Measurements from ENCODE around the gene MAGI2.

Gene MAGI2

DNA sequence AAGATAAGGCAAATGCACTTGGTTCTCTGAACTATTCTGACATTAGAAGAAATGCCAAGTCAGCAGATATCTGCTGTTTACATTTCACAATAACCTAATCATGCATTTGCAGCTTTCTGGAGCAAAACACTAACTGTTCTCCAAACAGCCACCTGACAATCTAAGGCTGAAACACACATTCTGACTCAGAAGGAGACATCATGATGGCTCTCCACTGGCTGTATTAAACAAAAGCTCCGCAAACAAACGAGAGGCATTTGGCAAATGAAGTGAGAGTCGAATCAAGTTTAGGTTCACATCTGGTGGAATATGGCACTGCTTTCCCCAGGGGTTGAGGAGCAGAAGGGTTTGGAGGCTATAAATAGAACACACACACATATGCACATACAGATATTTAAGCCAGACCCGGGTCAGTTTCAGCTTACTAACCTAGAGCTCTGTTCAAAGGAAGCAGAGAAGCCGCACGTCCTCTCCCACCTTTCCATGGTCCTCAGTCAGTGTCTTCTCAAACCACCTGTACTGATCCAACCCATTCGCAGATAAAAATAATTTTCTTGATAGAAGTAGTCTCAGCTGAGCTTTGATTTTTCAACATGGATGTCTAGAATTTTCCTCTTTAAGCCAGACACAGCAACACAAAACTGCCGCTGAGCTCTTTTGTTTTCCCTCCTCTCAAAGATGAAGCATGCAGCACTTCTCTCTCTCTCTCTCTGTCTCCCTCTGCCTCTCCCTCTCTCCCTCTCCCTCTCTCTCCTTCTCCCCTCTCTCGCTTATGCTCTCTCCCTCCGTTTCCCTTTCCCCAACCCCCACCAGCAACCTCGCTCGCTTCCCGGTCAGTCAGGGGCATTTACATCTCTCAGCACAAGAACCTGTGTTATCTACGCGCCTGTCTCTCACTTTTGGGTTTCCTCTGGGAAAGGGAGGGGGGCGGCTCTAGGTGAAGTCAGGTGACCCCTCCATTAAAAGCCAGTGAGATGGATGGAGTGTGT lies 682.8 kb downstream of the MAGI2 start:
- DNase-seq, result no peak

DNA sequence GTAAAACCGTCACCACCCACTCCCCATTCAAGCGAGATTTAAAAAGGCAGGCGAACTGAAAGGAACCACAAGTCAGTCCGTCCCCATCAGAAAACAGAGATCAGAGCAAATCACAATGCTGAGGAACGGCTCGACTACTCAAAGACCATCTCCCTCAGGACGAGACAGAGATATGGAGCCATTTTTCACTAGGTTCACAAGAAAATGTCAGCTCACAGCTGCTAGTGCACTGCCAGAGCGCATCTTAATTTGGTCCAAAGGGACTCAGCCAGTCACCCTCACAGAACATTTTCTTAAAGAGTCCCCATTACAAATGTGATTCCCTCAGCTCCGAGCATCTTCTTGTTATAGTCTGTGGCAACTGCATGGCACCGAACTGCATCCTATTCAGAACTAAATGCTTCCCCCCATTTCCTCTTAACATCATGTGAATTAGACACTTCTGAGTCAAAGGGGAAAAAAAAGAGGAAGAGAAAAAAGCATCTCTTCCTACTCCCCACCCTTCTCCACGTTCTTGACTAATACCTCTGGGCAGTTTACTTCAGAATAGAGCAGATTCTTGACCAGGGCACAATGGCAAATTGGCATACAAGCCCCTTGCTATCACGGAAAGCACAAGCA lies 683.9 kb downstream of the MAGI2 start:
- no peak for DNase-seq

GRCh38 chr7:78768859-78769258 lies 684.6 kb downstream of the MAGI2 start:
- DNase-seq, result no peak

DNA sequence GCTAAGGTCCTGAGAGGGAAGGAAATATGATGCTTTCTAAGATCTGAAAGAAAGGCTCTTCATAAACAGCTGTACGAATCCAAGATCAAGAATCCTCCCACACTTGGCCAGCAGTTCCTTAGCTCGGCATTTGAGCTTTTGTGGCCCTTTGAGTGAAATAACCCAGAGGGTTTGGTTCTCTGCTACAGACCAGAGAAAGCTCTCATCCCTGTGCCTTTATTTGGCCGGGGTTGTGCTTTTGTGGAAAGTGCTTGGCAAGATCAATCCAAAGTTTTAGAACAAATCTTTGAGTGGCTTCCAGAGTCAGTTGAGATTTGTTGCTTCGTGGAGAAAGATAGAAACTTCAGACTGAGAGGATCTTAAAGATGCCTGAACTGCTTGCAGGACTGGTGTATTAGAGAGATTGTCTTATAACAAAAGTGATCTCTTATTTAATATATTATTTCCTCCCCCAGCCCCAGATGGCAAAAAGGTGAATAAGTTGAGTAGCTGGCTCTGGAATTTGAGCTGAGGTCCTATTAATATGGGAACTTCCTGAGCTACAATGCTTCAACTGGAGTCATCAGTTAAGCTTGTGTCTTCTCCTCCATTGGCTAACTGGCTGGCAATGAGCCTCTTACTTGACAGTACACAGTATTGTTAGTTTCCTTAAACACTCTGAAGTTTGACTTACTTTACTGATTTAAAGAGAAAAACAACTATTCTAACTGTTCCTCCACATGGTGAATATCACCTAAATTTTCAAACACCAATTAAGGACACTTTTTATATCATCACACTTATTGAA lies 687.3 kb downstream of the MAGI2 start:
- DNase-seq, result no peak

- DNase-seq, result no peak
Measured at GRCh38 chr7:78764571-78764970, 688.9 kb downstream of the MAGI2 start.

DNA sequence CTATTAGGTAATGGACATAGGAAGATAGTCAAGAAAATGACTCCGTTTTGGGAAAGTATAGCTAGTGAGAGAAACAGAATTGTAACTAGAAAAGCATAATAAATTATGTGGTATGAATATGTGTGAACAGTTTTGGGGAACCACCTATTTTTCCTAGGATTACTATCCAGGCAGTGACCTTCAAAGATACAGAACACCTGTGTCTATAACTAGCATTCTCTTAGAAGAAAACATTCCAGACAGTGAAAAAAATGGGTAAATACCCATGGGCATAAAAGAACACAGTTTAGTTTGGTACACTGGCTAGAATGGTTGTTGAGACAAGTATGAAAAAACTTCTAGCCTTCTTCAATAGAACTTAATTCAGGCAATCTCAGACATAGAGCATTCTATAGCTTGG lies 690.8 kb downstream of the MAGI2 start:
- no peak for DNase-seq

- no peak for DNase-seq
Measured at GRCh38 chr7:78760620-78761355, 692.7 kb downstream of the MAGI2 start.

DNA sequence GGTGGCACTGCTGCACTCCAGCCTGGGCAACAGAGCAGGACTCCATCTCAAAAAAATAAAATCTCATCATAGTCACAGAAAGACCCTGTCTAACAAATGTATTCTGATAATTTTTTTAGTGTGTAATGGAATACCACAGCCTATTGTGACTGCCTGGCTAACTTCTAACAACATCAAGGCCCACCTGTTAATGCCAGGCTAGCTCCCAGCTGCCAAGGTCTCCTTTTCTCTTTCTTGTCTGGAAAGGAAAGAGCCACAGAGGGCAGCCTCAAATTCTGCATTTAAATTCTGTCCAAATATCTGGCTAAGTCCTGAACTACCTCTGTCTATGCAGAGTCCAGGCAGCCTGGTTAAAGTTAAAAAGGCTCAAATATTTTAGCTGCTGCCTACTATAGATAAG lies 700.9 kb downstream of the MAGI2 start:
- no peak for DNase-seq

GRCh38 chr7:78751253-78751652 lies 702.2 kb downstream of the MAGI2 start:
- DNase-seq, result no peak

DNA sequence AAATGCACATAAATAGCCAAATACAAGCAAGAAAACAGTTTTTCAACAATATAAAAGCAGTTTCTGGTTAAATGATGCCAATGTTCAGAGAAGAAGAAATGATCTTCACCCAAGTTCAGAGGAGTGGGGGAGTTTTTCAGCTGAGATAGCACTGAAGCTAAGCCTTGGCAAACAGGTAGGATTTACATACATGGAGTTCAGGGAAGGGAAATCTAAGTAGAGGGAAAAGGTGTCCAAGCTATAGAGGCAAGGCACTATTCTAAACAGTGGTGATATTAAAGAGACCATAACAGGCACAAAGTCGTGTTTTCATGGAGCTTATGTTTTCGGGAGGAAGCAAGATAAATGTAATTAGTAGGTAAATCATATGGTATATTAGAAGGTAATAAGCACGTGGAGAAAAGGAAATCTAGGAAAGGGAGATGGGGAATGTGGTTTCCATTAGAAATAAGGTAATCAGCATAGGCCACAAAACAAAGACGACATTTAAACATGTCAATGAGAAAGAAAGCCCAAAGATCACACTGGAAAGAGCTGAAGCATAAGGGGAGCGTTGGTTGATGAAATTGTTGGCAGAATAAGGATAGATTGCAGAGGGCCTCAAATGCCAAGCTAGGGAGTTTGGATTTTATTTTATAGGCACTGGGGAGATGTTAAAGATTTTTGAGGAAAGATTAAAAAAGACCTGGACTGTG lies 704.3 kb downstream of the MAGI2 start:
- no peak for DNase-seq

- no peak for DNase-seq
Measured at GRCh38 chr7:78747592-78747991, 705.9 kb downstream of the MAGI2 start.

DNA sequence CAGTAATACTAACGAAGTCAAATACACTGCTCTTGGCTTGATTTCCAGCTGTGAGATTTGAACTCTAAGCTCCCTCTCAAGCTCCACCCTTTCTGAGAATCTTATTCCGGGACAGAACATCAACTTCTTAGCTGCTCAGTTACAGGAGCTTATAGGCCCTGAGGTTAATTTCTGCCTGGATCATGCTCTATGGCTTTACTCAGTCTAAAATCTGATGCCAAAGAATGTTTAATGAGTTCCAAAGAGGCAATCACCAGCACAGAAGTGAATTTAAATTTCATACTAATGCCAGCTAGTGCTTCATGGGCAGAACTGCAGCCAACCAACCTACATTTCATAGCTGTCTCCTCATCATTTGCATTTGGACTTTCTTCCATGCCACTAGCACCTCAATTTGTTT lies 707.2 kb downstream of the MAGI2 start:
- DNase-seq, result no peak

DNA sequence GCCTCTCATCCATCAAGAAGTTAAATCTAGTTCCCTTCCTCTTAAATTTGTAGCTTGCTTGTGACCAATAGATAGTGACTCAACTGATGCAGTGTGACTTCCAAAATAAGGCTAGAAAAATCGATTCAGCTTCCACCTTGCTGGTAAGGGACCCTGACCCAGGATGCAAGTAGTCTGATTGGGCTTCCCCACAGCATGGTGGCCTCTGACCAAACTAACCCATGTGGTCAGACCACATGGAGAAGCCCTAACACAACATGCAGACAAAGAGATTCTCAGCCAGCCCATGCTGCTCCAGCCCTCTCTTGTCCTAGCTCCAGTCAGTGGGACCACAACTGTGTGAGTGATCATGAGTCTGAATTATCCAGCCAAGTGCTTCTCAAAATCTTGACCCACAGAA lies 710.8 kb downstream of the MAGI2 start:
- DNase-seq, result no peak

DNA sequence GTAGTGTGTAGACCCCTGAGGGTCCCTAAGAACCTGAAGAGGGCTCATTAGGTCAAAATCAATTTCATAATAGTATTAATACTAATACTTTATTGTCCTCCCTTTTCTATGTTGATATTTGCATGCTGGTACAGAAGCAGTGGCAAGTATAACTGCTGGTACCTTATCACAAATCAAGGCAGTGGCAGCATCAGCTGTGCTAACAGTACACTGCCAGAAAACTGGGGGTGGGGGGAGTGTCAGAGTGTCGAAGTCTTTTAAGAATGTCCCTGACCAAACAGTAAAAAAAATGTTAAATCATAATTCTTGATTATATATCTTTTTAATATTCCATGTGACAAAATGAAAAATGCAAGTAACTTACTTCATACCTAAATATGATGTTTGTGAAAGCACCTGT lies 716.9 kb downstream of the MAGI2 start:
- no peak for DNase-seq

DNA sequence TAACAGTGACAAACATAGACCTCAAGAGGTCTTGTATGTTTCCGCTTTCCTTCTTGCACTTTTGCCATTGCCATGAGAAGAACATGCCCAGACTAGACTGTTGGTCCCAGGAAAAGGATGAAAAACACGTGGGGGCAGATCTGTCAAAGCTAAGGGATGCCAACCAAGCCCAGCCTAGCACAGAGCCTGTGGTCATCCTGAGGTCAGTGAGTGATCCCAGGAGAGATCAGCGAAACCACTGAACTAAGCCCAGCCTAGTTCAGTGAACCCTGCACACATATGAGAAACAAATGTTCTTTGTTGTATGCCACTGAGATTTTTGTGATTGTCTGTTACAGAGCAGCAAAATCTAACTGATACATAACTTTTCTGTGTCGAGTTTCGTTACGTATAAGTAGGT lies 718.8 kb downstream of the MAGI2 start:
- DNase-seq, result no peak

GRCh38 chr7:78720066-78720465 lies 733.4 kb downstream of the MAGI2 start:
- no peak for DNase-seq

DNA sequence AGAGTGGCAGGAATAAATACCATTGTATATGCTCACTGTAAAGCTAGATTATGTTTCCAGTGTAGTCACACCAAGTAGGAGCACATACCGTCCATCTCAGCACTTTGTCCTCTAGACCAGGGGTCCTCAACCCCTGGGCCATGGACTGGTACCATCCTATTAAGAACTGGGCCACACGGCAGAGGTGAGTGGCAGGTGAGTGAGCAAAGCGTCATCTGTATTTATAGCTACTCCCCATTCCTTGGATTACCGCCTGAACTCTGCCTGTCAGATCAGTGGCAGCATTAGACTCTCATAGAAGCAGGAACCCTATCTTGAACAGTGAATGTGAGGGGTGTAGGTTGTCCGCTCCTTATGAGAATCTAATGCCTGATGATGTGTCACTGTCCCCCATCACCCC lies 735.3 kb downstream of the MAGI2 start:
- DNase-seq, result no peak

DNA sequence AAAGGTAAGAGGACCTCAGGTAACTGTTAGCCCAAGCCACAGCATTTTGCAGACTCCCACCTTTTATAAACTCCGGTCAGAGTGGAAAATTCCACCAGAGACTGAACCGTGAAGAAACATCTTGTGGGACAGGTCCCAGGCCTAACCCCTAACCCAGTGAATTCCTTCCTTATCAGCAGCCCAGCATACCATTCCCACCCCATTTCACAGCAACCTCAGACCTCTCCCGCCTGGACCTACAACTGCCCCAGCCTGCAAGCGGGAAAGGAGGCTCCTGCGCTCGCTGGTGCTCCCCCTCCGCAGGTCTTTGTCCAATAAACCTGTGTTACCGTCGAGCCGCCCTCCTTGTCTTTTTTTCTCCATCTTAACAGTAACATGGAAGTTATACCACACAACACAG lies 736.6 kb downstream of the MAGI2 start:
- DNase-seq, result no peak

DNA sequence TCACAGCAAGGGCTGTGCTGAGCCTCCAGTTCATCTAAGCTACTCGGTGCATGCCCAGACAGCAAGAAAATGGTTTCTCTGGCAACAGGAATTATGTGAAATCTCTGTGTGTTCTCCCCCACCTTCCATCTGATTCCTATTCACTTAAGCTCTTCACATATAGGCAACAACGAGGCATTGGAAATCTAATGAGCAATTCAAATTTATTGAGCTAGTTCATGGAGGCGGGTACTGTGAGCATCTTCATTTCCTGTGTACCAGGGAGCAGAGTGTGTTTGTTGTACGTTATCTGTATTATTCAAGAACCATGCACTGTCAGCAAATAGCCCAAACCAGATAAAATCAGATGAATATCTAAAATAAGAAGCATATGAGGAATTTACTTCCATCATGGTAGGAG lies 739.1 kb downstream of the MAGI2 start:
- DNase-seq, result no peak

DNA sequence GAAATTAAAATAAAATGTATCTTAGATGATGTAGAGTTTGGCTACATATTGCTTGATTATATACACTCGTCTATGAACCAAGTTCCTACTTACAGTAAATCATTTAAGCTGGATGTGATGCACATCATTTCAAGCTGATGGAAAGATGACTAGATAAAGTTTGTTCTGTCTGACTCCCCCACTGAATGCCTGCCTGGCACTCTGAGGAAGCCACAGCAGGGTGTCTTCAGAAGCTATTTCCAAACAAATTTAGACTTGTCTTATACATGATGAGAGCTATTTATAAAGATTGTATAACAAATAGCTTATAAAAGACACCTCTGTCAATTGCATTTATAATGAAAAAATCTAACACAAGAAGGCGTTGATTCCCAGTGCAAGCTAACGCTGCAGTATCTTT lies 741.4 kb downstream of the MAGI2 start:
- DNase-seq, result no peak

GRCh38 chr7:78709658-78710057 lies 743.8 kb downstream of the MAGI2 start:
- DNase-seq, result no peak

DNA sequence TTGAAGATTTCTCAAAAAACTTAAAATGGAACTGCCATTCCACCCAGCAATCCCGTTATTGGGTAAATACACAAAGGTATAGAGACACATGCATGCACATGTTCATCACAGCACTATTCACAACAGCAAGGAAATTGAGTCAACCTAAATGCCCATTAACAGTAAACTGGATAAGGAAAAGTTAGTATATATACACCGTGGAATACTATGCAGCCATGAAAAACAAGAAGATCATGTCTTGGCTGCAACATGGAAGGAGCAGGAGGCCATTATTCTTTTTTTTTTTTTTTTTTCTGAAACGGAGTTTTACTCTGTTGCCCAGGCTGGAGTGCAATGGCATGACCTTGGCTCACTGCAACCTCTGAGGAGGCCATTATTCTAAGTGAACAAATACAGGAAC lies 749.0 kb downstream of the MAGI2 start:
- no peak for DNase-seq

Data from 8988T (cell line).